NCI-H345 treated with DMSO at 0.1 percent for 48 hours (cell line): Measurements from ENCODE around the gene ANXA10.
"Not testable (repeated sequence)": the region's sequence is repeated elsewhere in the genome, so short reads cannot be mapped to it uniquely, and the experiment has no call there.

Experiments used
- DNase-seq: peaks from one replicate; lab custom pipeline; 2025; ENCODE audit not compliant: unreplicated experiment; lab: John Stamatoyannopoulos, UW

The ANXA10 gene

GRCh38 chr4:168153596-168154440, 61.5 kb downstream of the ANXA10 start:
- DNase-seq: peak; percentile 29

DNA sequence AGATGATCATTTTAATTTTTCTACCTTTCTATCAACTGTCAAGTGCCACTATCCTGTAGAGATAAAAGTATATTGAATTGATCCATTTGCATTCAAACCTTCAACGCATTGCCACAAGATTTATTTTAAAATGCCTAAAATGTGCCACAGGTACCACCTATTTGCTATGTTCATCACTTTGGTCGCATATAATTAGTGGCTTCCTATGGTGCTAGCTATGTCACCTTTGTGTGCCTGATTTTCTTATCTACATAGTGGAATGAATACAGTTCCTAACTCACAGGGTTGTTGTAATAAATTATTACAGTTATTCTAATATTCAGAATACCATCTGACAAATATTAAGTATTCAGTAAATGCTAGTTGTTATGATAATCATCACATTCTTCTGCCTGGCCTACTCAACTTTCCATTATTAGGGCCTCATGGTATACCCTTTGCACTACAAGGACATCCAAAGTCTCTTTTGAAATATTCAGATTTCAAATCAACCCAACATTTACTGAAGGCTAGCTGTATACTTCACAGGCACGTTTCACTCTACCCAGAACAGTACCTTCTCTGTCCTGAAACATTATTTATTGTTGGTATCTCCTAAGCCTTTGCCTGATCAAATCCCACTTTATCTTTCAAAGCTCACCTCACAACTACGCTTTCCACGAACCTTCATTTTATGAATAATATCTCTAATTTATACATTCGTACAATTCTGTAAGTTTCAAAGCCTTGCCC, 62.4 kb downstream of the ANXA10 start:
- no peak for DNase-seq

- DNase-seq: no peak
These were observed 70.3 kb downstream of the ANXA10 start for GRCh38 chr4:168162604-168163003.

DNA sequence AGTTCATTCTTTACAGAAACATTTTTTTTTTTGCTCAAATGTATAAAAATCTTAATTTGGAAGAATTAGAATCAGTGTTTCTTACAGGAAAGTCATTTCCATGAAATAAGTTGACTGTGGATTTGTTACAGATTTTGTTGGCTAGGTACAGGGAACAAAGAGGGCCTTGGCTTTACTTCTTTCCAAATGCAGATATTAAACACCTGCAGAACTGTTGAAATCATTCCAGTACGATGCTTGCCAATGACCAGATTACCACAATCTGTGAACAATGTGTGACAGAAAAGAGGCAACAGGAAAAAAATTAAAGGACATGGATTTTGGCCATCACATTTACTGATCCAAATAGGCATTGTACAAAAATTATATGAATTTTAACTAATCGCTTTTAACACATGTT, 70.8 kb downstream of the ANXA10 start:
- DNase-seq: no peak

DNA sequence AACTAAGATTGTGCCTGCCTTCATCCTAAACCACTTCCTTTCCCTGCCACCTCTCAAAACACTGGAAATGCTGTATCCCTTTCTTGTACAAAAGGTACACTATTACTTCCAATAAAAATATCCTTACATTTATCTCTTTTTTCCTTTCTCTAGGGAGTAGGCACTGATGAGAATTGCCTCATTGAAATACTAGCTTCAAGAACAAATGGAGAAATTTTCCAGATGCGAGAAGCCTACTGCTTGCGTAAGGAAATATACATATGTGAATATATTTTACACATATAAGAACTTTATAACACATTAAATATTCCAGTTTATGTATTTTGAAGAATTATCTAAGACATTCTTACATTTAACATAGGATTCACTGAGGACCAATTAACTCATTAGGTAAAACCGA, 71.7 kb downstream of the ANXA10 start:
- no peak for DNase-seq

DNA sequence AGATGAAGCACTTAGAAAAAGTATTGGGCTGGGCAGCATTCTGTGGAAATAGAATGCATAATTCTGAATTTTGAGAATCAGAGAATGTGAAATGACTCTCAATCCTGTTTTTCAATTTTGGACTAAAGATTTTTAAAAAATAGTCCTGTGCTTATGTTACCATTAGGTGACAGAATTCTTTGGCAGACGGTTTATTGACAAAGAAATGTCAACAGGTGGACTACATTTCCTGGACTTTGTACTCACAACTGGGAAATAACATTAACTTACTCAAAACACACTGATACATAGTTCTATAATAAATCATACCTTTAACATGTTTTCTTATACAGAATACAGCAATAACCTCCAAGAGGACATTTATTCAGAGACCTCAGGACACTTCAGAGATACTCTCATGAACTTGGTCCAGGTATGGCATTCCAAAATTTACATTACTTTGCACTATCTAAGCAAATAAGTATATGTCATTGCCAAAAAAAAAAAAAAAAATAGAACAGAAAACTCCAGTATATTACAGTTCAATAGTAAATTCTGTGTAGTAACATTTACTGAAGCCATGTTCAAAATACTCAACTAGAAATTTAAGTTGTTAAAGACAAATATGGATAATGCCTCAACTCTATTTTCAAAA, 72.7 kb downstream of the ANXA10 start:
- DNase-seq: no peak

GRCh38 chr4:168167714-168168284, 75.5 kb downstream of the ANXA10 start:
- DNase-seq: no peak

- no peak for DNase-seq
These were observed 82.0 kb downstream of the ANXA10 start for GRCh38 chr4:168174308-168174707.

DNA sequence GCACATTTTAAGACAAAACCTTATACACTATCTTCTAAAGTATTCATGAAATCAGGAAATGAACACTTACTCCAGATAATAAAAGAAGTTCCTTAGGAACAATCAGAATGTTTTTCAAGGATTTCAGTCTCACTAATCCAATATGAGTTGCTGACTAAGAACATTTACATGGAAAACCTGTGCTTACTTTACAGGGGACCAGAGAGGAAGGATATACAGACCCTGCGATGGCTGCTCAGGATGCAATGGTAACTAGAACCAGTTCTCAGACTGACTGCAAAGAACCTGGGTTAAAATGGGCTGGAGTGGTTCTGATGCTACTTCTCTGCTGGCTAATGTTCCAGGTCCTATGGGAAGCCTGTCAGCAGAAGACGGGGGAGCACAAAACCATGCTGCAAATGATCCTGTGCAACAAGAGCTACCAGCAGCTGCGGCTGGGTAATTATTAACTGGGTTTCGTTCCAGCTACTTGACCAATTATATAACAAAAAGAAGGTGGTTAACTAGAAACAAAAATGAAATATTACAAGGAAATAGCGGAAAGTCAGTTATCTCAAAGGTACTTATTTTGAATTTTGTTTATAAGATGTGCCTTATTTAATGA, 85.3 kb downstream of the ANXA10 start:
- no peak for DNase-seq

DNA sequence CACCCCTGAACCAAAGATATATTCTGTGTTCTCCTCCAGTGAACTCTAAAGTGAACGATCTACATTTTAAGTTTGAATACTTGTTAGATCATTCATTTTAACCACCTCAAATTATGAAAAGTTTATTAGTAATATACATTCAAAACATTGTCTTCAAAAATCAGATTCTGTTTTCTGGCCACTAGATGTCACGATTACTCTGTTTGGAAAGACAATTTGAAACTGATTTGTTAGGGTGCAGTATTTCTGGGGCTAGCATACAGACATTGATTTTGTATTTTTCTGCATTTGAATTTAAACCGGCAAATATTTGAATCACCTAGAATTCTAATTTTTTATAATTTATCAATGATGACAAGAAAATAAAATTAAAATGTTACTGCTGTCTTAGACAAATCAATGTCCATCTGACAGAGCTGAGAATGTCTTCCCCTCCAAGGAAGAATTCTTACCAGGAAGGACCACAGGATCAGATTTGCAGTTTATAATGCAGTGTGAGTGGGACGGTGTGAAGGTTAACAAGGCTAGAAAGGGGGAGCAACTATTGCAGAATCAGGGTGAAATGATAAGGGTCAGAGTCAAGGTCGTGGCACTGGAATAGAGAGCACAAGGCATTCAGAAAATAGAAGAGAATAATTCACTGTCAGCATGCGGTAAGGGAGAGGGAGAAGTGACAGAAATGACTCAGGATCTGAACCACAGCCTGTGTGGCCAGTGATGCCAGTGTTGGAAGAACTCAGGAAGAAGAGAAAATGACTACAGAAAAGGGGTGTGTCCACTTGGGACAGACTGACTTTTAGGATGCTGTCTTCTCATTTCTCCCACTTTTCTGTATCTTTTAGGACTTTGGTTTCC, 91.6 kb downstream of the ANXA10 start:
- peak; percentile 9 for DNase-seq

- DNase-seq: no peak
These were observed 96.4 kb downstream of the ANXA10 start for GRCh38 chr4:168188754-168189153.

- no peak for DNase-seq
These were observed 105.6 kb downstream of the ANXA10 start for GRCh38 chr4:168197926-168198325.

GRCh38 chr4:168199260-168199957, 107.1 kb downstream of the ANXA10 start:
- no peak for DNase-seq

DNA sequence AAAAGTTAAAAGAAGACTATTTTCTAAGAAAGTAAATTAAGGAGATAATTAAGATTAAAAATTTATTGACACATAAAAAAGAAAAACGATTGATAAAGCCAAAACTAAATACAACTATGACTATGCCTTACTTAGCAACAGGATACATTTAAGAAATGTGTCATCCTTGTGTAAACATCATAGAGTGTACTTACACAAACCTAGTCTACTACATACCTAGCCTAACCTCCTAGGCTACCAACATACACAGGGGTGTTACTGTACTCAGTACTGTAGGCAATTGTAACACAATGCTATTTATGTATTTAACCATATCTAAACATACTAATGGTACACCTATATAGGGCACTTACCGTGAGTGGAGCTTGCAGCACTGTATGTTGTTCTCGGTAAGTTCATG, 108.3 kb downstream of the ANXA10 start:
- DNase-seq: no peak

GRCh38 chr4:168203233-168203911, 111.0 kb downstream of the ANXA10 start:
- no peak for DNase-seq

DNA sequence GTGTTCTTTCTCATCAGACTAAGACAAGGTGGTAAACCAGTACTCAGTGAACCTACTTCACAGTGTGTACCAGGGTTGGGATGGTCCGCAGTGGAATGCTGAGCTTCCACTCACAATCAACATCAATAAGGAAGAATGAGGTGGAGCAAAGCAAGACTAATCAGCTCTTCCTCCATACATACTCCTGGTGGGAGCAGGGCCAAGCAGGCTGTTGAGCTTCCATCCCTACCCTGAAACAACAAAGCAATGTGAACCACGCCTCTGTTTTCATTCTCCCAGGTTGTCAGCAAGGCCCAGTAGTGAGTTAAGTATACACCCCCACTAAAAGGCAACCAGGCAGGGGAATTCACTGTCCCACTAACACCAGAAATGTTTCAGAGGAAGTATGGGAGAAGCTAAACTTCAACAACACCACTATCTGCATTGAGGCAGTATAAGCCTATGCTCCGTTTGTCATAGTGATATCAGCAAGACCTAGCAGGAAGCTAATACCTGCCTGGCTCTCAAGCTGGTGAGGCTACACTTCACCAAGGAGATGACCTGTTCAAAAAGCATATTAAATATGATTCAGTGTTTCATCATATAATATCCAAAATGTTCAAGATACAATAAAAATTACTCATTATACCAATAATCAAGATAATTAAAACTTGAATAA, 116.7 kb downstream of the ANXA10 start:
- no peak for DNase-seq

DNA sequence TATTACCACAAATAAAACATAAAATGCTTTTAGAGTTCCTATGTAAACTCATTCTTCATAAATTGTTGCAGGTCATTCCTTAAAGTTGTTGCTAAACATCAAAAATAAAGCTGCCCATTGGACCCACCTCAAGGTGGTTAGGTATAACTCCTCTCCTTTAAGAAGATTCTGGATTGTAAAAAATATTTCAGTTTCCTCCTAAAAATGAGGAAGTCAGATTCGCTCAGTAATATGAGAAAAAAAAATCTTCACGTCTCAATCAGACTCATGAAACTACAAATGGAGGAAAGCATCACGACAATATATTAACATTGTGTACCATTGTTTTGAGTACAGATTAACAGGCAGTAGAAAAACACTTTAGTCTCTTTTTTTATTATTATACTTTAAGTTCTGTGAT, 120.3 kb downstream of the ANXA10 start:
- no peak for DNase-seq

- not testable (repeated sequence) for DNase-seq
These were observed 121.2 kb downstream of the ANXA10 start for GRCh38 chr4:168213511-168213910.

- DNase-seq: no peak
These were observed 126.3 kb downstream of the ANXA10 start for GRCh38 chr4:168218645-168219044.
